Measurements from ENCODE around the gene ARID3C. TPM values are rescaled to one million over a fixed set of nuclear protein-coding genes. Genes with fewer than 3 reads are reported as not detected.
A peak's percentile ranks its signal among the peaks of the same experiment; 100 is the strongest.

The ARID3C gene
- polyA plus RNA-seq, 1 of the 3 experiments (the other 2 are of a cell fraction): 0.08 TPM

- TF ChIP-seq JUND (IDR thresholded peaks at IDR 0.05): no peak
Observed at GRCh38 chr9:34591248-34591916, 37.5 kb downstream of the ARID3C start (continued).

- no peak overlapping the region for H3K9ac ChIP-seq
- no peak overlapping the region for H3K4me3 ChIP-seq (ENCODE audit: low read depth in 2 of 2, low read length in 1 of 2)
- H3K9me3 ChIP-seq: no peaks in the 10 kb centered on the region
- H2AFZ ChIP-seq (ENCODE audit: low read depth): no peak overlapping the region
- H3K4me1 ChIP-seq (ENCODE audit: control insufficient read depth in 1 of 2, insufficient read depth in 2 of 2, low read depth in 1 of 2, low read length in 1 of 2): peaks cover 0 to 37% of the 10 kb centered on the region in 2 experiments; a peak in 1 of 4 replicates
- no peak overlapping the region; a peak in 1 of 4 replicates for H3K27ac ChIP-seq (ENCODE audit: low read depth in 2 of 2, low read length in 1 of 2)
- ChIA-PET POLR2A (no interaction called here), CTCF (interaction anchor here (0.6 to 9.8 kb wide), 39 partner anchors 10 to 314 kb away, joined by 3 to 507 read pairs (median 12); partner anchors contain the start of genes DCTN3 and ENHO)
- H3F3A ChIP-seq (replicated peaks; ENCODE audit: insufficient read depth): no peaks in the 10 kb centered on the region
- 0 out of 2 replicates have a peak, but pooled peaks cover 4% of the 10 kb centered on the region for H4K20me1 ChIP-seq (ENCODE audit: insufficient read depth)
- no peak for TF ChIP-seq EP300 (IDR thresholded peaks at IDR 0.05; ENCODE audit: borderline replicate concordance in 1 of 2, low read depth in 1 of 2, low read length in 1 of 2)
- TF ChIP-seq RXRA (IDR thresholded peaks at IDR 0.05; ENCODE audit: borderline replicate concordance, low read depth): no peak
- no peak for TF ChIP-seq RFX5 (IDR thresholded peaks at IDR 0.05; ENCODE audit: low read length)
- no peak for DNase-seq
- 83% methylated on average over 31 of the region's 40 CpGs for WGBS (ENCODE audit: low lambda C conversion rate)
- no peak overlapping the region for H3K4me2 ChIP-seq
- H3K36me3 ChIP-seq (replicated peaks in 1 of 2; ENCODE audit: control insufficient read depth in 1 of 2, insufficient read depth in 2 of 2, low read length in 1 of 2): no peaks in the 10 kb centered on the region
- H3K27me3 ChIP-seq (ENCODE audit: insufficient read depth): peaks cover 50% of the 10 kb centered on the region
- no peaks in the 10 kb centered on the region for H3K79me2 ChIP-seq (ENCODE audit: insufficient read depth)
- H3K9me2 ChIP-seq: no peaks in the 10 kb centered on the region
Observed at GRCh38 chr9:34590381-34591247, 38.3 kb downstream of the ARID3C start.

DNA sequence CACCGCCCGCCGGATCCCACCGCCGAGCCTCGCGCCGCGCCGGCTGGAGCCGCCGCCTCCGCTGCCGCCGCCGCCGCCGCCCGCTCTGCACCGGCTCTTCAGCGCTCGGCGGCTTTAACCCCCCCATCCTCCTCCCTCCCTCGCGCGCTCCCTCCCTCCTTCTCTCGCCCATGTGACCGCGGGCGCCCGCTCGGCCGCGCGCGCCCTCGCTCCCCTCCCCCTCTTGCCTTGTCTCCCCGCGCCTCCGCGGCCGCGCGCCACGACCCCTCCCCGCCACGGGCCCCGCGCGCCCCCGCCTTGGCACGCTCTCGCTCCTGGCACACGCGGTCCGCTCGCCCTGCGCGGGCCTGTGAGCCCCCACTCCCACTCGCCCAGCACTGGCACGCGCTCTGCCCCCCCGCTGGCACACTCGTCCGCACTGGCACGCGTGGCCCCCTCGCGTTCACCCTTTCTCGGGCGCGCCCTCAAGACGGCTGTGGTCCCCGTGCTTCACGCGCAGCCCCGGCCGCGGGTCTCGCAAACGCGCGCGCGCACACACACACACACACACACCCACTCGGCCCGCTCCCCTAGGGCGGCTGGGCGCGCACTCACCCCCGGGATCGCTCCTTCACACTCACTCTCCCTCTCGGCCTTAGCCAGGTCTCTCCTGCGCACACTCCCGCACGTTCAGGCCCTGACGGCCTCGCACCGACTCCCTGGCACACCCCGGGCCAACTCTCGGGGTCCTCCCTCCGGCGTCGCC, 39.1 kb downstream of the ARID3C start, which contains the start of gene CNTFR:
Gene CNTFR (minus strand): TSS at position 89 of the 745 bp plus-strand sequence. CDS start 20,743 bp downstream, outside the sequence.
- peak within 1 kb of the TSS; percentile 62; the same call in 1 of the 2 replicates for H3K4me2 ChIP-seq
- no peak within 1 kb of the TSS for H3K9ac ChIP-seq
- peaks cover 53% of the 10 kb centered on the region for H3K27me3 ChIP-seq (ENCODE audit: insufficient read depth)
- H4K20me1 ChIP-seq (ENCODE audit: insufficient read depth): 0 out of 2 replicates have a peak, but pooled peaks cover 4% of the 10 kb centered on the region
- TF ChIP-seq FOSL2 (IDR thresholded peaks at IDR 0.05; ENCODE audit: borderline replicate concordance, low read depth): no peak
- peak; percentile 56 for TF ChIP-seq CHD2 (IDR thresholded peaks at IDR 0.05; ENCODE audit: low read length, partially characterized antibody)
- TF ChIP-seq USF1 (IDR thresholded peaks at IDR 0.05; ENCODE audit: borderline replicate concordance, low read depth): peak; percentile 47; the same call in 1 of the 2 replicates
- H3K36me3 ChIP-seq (replicated peaks in 1 of 2; ENCODE audit: control insufficient read depth in 1 of 2, insufficient read depth in 2 of 2, low read length in 1 of 2): no peaks in the 10 kb centered on the region
- WGBS (ENCODE audit: low lambda C conversion rate): 40% methylated on average over 22 of the region's 104 CpGs
- peaks cover 0 to 44% of the 10 kb centered on the region in 2 experiments; a peak in 1 of 4 replicates for H3K4me1 ChIP-seq (ENCODE audit: control insufficient read depth in 1 of 2, insufficient read depth in 2 of 2, low read depth in 1 of 2, low read length in 1 of 2)
- H3K9me3 ChIP-seq: no peaks in the 10 kb centered on the region
- no peak within 1 kb of the TSS for H2AFZ ChIP-seq (ENCODE audit: low read depth)
- peak within 1 kb of the TSS in 1 of 2 experiments; percentile 87; a peak in 2 of 4 replicates for H3K27ac ChIP-seq (ENCODE audit: low read depth in 2 of 2, low read length in 1 of 2)
- H3F3A ChIP-seq (replicated peaks; ENCODE audit: insufficient read depth): no peaks in the 10 kb centered on the region
- H3K79me2 ChIP-seq (ENCODE audit: insufficient read depth): no peaks in the 10 kb centered on the region
- H3K4me3 ChIP-seq (ENCODE audit: low read depth in 2 of 2, low read length in 1 of 2): peak within 1 kb of the TSS; percentile 39 to 51; a peak in 3 of 4 replicates
- DNase-seq: peak; percentile 93
- POLR2A ChIA-PET: interaction anchor here (0.7 to 1.4 kb wide), 2 partner anchors 19 to 35 kb away, joined by 3 to 9 read pairs; no protein-coding TSS in a partner anchor
- CTCF ChIA-PET: interaction anchor here (0.8 to 9.8 kb wide), 6 partner anchors 11 to 89 kb away, joined by 3 to 507 read pairs (median 12); no protein-coding TSS in a partner anchor
- no peaks in the 10 kb centered on the region for H3K9me2 ChIP-seq
